ENCODE results near the gene NKD2.

DNA sequence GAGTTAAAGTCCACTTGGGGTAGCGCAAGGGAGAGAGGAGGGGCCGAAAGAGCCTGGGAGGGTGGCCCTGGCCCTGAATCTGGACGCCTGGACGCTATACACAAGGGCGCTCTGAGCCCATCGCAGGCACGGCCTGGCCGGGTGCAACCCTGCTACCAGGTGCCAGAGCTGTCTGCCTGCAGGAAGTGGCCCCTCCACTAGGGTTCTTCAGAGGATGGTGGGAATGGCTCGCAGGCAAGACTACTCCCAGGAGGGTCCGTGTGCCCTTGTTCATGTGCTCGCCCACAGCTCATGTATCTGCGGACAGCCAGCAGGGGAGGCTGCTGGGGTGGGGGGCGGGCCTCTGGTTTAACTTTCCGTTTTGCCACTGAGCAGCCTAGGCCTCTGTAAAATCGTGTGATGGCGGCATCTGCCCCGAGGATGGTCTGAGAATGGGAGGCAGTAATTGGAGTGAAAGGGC is 1.4 kb upstream of the NKD2 start:
- TF ChIP-seq, protein P1, sequence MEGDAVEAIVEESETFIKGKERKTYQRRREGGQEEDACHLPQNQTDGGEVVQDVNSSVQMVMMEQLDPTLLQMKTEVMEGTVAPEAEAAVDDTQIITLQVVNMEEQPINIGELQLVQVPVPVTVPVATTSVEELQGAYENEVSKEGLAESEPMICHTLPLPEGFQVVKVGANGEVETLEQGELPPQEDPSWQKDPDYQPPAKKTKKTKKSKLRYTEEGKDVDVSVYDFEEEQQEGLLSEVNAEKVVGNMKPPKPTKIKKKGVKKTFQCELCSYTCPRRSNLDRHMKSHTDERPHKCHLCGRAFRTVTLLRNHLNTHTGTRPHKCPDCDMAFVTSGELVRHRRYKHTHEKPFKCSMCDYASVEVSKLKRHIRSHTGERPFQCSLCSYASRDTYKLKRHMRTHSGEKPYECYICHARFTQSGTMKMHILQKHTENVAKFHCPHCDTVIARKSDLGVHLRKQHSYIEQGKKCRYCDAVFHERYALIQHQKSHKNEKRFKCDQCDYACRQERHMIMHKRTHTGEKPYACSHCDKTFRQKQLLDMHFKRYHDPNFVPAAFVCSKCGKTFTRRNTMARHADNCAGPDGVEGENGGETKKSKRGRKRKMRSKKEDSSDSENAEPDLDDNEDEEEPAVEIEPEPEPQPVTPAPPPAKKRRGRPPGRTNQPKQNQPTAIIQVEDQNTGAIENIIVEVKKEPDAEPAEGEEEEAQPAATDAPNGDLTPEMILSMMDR (IDR thresholded peaks at IDR 0.05 in 8 of 11, conservative IDR thresholded peaks at IDR 0.05 in 3 of 11) = no peak
- no peak for TF ChIP-seq POLR2AphosphoS5 (IDR thresholded peaks at IDR 0.05)
